C4-2B (cell line): ENCODE data around the gene POLD1.
"Not testable (repeated sequence)": the region's sequence is repeated elsewhere in the genome, so short reads cannot be mapped to it uniquely, and the experiment has no call there.

Experiments used
- ZFX ChIP-seq: fragments of 450-650 bp; IDR thresholded peaks from 2 replicates; pipeline ENCODE4 v1.6.1; 2017
- TF ChIP-seq, protein P1 (sequence below): fragments of 450-650 bp; conservative IDR thresholded peaks from 2 replicates; pipeline ENCODE4 v1.5.1; 2017; ENCODE audit warnings: mild to moderate bottlenecking

DNA sequence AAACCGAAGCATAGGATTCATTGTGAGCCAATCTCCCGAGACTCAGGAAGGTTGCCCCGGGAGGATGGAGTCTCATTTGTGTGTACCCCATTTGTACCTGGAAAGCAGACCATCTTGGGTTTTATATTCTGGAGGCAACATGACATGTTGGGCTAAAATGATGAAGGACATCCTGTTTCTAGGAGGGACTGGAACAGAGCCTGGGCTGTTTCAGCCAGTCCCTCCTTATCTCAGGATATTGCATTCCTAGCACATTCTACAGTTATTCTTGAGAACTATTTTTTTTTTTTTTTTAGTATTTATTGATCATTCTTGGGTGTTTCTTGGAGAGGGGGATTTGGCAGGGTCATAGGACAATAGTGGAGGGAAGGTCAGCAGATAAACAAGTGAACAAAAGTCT lies 6.1 kb downstream of the POLD1 start:
- TF ChIP-seq, protein P1, sequence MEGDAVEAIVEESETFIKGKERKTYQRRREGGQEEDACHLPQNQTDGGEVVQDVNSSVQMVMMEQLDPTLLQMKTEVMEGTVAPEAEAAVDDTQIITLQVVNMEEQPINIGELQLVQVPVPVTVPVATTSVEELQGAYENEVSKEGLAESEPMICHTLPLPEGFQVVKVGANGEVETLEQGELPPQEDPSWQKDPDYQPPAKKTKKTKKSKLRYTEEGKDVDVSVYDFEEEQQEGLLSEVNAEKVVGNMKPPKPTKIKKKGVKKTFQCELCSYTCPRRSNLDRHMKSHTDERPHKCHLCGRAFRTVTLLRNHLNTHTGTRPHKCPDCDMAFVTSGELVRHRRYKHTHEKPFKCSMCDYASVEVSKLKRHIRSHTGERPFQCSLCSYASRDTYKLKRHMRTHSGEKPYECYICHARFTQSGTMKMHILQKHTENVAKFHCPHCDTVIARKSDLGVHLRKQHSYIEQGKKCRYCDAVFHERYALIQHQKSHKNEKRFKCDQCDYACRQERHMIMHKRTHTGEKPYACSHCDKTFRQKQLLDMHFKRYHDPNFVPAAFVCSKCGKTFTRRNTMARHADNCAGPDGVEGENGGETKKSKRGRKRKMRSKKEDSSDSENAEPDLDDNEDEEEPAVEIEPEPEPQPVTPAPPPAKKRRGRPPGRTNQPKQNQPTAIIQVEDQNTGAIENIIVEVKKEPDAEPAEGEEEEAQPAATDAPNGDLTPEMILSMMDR, result not testable (repeated sequence)
- TF ChIP-seq ZFX, result not testable (repeated sequence)
